OCI-LY3 (cell line): ENCODE results near the gene BRD1.

Source experiments
- EZH2phosphoT487 ChIP-seq: fragments of 200-600 bp; shearing (Covaris generic); IDR thresholded peaks from 2 replicates; pipeline ENCODE4 v1.6.1; 2018; ENCODE audit warnings: antibody characterized with exemption, mixed run types, low read depth
- TF ChIP-seq, protein P1 (sequence below): fragments of 200-600, 300-600 bp; sonication (generic); IDR thresholded peaks from 2 replicates; pipeline ENCODE4 v1.5.1; 2014; ENCODE audit warnings: antibody characterized with exemption, low read length, low read depth

DNA sequence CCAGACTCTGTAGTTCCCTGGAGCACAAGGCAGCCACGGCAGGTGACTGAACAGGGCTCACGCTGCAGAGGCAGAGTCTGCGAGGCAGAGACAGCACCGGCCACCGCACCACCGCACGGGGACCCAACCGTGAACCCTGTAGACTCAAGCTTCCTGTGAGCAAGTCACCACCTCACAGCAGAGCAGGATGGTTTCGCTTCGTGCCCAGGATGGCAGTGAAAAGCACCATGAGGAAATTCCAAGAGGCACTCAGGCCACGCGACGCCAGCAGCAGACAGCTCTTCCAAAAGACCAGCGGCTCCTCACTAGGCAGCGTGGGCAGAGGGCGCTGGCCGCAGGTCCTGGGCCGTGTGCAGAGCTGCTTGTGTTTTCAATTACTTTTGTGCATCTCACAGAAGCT is 24.5 kb downstream of the BRD1 start:
- TF ChIP-seq, protein P1, sequence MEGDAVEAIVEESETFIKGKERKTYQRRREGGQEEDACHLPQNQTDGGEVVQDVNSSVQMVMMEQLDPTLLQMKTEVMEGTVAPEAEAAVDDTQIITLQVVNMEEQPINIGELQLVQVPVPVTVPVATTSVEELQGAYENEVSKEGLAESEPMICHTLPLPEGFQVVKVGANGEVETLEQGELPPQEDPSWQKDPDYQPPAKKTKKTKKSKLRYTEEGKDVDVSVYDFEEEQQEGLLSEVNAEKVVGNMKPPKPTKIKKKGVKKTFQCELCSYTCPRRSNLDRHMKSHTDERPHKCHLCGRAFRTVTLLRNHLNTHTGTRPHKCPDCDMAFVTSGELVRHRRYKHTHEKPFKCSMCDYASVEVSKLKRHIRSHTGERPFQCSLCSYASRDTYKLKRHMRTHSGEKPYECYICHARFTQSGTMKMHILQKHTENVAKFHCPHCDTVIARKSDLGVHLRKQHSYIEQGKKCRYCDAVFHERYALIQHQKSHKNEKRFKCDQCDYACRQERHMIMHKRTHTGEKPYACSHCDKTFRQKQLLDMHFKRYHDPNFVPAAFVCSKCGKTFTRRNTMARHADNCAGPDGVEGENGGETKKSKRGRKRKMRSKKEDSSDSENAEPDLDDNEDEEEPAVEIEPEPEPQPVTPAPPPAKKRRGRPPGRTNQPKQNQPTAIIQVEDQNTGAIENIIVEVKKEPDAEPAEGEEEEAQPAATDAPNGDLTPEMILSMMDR: no peak
- no peak for TF ChIP-seq EZH2phosphoT487
